Smooth muscle cell (in vitro differentiated cells): ENCODE data around the gene KIF22. TPM values are rescaled to one million over a fixed set of nuclear protein-coding genes. Genes with fewer than 3 reads are reported as not detected.
A peak's percentile ranks its signal among the peaks of the same experiment; 100 is the strongest.

Experiments
- DNase-seq: peaks from one replicate; lab custom pipeline; 2025; ENCODE audit not compliant: unreplicated experiment; lab: John Stamatoyannopoulos, UW
- H2AFZ ChIP-seq: fragments of 200-600 bp; sonication (generic); 2 replicates; pipeline ENCODE4 v1.6.0; 2016; ENCODE audit warnings: antibody characterized with exemption, low read depth, mild to moderate bottlenecking
- H3F3A ChIP-seq: fragments of 200-600 bp; sonication (generic); 2 replicates; pipeline ENCODE4 v1.6.0; 2017; ENCODE audit warnings: antibody characterized with exemption, low read depth
- H3K27ac ChIP-seq: fragments of 200-600 bp; sonication (generic); 2 replicates; pipeline ENCODE4 v1.5.1; 2016; ENCODE audit warnings: low read depth, mild to moderate bottlenecking
- H3K27me3 ChIP-seq: fragments of 200-600 bp; sonication (generic); 2 replicates; pipeline ENCODE4 v1.6.1; 2016; ENCODE audit warnings: low read depth, mild to moderate bottlenecking
- H3K36me3 ChIP-seq: fragments of 200-600 bp; sonication (generic); 2 replicates; pipeline ENCODE4 v1.5.1; 2016; ENCODE audit warnings: low read depth
- H3K4me1 ChIP-seq: fragments of 200-600 bp; sonication (generic); 2 replicates; pipeline ENCODE4 v1.5.1; 2016; ENCODE audit warnings: low read depth
- H3K4me2 ChIP-seq: fragments of 200-600 bp; sonication (generic); 2 replicates; pipeline ENCODE4 v1.6.0; 2016; ENCODE audit warnings: mild to moderate bottlenecking
- H3K4me3 ChIP-seq: fragments of 200-600 bp; sonication (generic); 2 replicates; pipeline ENCODE4 v1.5.1; 2016; ENCODE audit warnings: mild to moderate bottlenecking
- H3K79me2 ChIP-seq: fragments of 200-600 bp; sonication (generic); 2 replicates; pipeline ENCODE4 v1.6.0; 2016; ENCODE audit warnings: low read depth, mild to moderate bottlenecking
- H3K9ac ChIP-seq: fragments of 200-600 bp; sonication (generic); 2 replicates; pipeline ENCODE4 v1.6.0; 2016; ENCODE audit warnings: low read depth
- H3K9me3 ChIP-seq: fragments of 200-600 bp; sonication (generic); replicated peaks from 2 replicates; pipeline ENCODE4 v1.5.1; 2016; ENCODE audit warnings: low read depth
- H4K20me1 ChIP-seq: fragments of 200-600 bp; sonication (generic); 2 replicates; pipeline ENCODE4 v1.6.0; 2016; ENCODE audit warnings: low read depth
- CTCF ChIP-seq: fragments of 200-600 bp; sonication (generic); IDR thresholded peaks from 2 replicates; pipeline ENCODE4 v1.5.1; 2017; ENCODE audit warnings: borderline replicate concordance, mild to moderate bottlenecking, antibody characterized with exemption; ENCODE audit not compliant: insufficient read depth, poor library complexity, severe bottlenecking
- WGBS: methylation state at CpG from one replicate; pipeline ENCODE4 v1.1.7; 2016; ENCODE audit warnings: low lambda C conversion rate; 5-methylcytosine and 5-hydroxymethylcytosine counted together
- polyA plus RNA-seq: library from polyadenylated mRNA; unstranded; fragments of >200 nt; fragmentation: Nextera tagmentation; extraction: Ambion mirVana; gene quantifications from 2 replicates; pipeline ENCODE4 v1.2.1, GENCODE V29; 2016
- total RNA-seq: library from RNA; depleted of rRNA; stranded (reverse); fragments of >200 nt; gene quantifications from 2 replicates; pipeline ENCODE4 v1.2.3, GENCODE V29; 2014

KIF22 gene
- total and polyA plus RNA-seq, 2 experiments from 2014 or later = 16.0 to 33.5 TPM

DNA sequence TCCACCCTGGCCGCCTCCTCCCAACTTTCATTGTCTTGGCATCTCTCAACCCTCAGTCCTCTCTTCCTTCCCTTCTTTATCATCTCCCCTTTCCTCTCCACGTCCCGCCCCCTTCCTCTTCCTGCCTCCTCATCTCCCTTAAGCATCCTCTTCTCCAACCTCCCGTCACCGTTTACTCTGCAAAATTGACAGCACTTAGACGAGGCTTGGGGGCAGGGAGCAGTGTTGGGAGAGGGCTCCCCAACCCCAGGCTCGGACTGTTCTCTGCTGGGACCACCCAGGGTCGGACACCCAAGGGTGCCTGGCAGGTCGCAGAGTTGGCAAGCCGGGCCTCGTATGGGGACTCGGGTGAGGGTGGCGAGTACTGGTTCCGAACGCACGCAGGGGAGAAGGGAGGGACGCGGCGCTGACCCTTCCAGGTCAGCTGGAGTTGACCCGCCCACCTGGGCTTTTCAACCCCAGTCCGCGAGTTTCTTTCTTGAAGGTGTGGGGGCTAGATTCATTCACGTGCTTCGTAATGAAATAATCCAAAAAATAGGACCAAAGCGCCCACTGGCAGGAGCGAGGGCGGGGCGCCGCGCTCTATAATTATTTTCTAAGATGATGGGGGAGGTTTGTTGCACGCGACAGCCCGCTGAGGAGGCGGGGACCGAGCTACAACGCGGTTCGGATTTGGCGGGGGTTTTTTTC lies 24.6 kb downstream of the KIF22 start:
- peaks cover 24% of the 10 kb centered on the region for H3F3A ChIP-seq
- WGBS = 9% methylated on average over 38 of the region's 39 CpGs
- H4K20me1 ChIP-seq = peaks cover 7% of the 10 kb centered on the region
- no peaks in the 10 kb centered on the region for H3K36me3 ChIP-seq
- no peak for TF ChIP-seq CTCF
- H3K9ac ChIP-seq = peak overlapping the region; percentile 52
- no peaks in the 10 kb centered on the region for H3K27me3 ChIP-seq
- peak overlapping the region; percentile 74 for H3K4me3 ChIP-seq
- peak overlapping the region; percentile 54 for H2AFZ ChIP-seq
- H3K9me3 ChIP-seq = no peaks in the 10 kb centered on the region
- H3K4me2 ChIP-seq = peak overlapping the region; percentile 90
- peaks cover 40% of the 10 kb centered on the region for H3K79me2 ChIP-seq
- no peak for DNase-seq
- peaks cover 38% of the 10 kb centered on the region for H3K4me1 ChIP-seq
- H3K27ac ChIP-seq = peak overlapping the region; percentile 78

DNA sequence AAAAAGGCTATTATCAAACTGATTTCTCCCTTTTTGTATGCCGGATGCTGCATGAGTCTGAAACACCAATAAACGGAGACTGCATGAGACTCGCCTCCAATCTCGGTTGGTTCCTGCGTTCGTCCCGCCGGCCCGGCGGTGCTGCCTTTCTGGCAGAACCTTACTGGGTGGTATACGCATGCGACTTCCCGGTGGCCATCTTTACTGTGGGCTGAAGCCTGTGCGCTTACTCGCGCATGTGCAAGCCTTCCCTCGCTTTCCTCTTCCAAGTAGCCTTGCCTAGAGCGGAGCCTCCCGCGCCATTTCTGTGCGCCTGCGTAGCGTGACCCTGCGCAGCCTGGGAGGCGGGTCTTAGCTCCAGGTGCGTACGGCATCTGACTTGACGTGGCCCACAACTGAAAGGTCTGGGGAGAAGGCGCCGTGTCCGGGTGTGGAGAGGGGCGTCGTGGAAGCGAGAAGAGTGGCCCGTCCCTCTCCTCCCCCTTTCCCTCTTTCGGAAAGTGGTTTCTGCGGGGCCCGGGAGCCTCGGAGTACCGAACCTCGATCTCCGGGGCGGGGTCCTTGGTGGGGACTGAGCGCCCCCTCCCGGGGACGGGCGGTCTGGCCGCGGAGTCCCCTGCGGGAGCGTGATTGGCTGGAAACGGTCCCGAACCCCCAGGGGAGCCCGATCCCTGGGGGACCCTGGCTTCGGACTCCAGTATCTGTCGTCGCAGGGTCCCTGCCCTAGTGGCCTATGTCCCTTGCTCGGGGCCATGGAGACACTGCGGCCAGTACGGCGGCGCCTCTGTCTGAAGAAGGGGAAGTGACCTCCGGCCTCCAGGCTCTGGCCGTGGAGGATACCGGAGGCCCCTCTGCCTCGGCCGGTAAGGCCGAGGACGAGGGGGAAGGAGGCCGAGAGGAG lies 25.5 kb downstream of the KIF22 start, which contains the start of gene PAGR1:
Gene PAGR1 (plus strand): TSS at position 360 of the 901 bp plus-strand sequence. CDS start 374 bp downstream, at position 734.
- Histone ChIP-seq H3K9ac (peak within 1 kb of the TSS; percentile 56), H3K4me3 (peak within 1 kb of the TSS; percentile 74), H3F3A (peaks cover 17% of the 10 kb centered on the region), H3K9me3 (no peaks in the 10 kb centered on the region), H3K4me1 (peaks cover 29% of the 10 kb centered on the region), H3K79me2 (peaks cover 49% of the 10 kb centered on the region), H4K20me1 (no peaks in the 10 kb centered on the region), H3K4me2 (peak within 1 kb of the TSS; percentile 90), H3K27me3 (no peaks in the 10 kb centered on the region), H2AFZ (peak within 1 kb of the TSS; percentile 60), H3K36me3 (no peaks in the 10 kb centered on the region), H3K27ac (peak within 1 kb of the TSS; percentile 78)
- DNase-seq = peak; percentile 96
- peak; percentile 80 for TF ChIP-seq CTCF
- 1% methylated on average over 68 of the region's 70 CpGs for WGBS

- Histone ChIP-seq H3K36me3 (no peaks in the 10 kb centered on the region), H3K9me3 (no peaks in the 10 kb centered on the region), H3K27ac (peak overlapping the region; percentile 78), H4K20me1 (no peaks in the 10 kb centered on the region), H3K4me1 (peaks cover 36% of the 10 kb centered on the region), H3K27me3 (no peaks in the 10 kb centered on the region), H3F3A (peaks cover 20% of the 10 kb centered on the region), H3K9ac (peak overlapping the region; percentile 56), H2AFZ (no peak overlapping the region), H3K4me3 (peak overlapping the region; percentile 74), H3K4me2 (peak overlapping the region; percentile 90), H3K79me2 (peaks cover 51% of the 10 kb centered on the region)
- 3% methylated on average over 36 of the region's 37 CpGs for WGBS
- DNase-seq = no peak
- TF ChIP-seq CTCF = no peak
Measured at GRCh38 chr16:29816694-29817441, 26.3 kb downstream of the KIF22 start.
